GM19395 (cell line): ENCODE measurements around the gene RABGAP1L.

ENCODE experiments used
- ATAC-seq: cut with Tn5 transposase; IDR thresholded peaks from one replicate; pipeline ENCODE4 v1.9.1; 2021; ENCODE audit warnings: mild to moderate bottlenecking, moderate library complexity; ENCODE audit not compliant: unreplicated experiment

Gene RABGAP1L

DNA sequence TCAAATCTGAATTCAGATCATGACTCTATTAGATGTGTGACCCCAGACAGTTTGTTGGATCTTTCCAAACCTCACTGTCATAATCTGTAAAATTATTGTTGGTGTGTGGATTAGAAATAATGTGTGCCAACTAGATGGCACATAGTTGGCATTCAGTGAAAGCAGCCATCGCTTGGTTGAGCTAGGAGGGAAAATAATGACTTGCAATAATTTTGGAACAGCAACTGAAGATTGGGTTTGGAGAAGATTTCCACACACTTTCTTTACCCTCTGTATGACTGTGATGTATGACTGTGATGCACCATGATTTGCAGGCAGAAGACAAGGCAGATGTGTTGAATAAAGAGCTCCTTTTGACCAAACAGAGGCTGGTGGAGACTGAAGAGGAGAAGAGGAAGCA lies 816.4 kb downstream of the RABGAP1L start:
- no peak for ATAC-seq

DNA sequence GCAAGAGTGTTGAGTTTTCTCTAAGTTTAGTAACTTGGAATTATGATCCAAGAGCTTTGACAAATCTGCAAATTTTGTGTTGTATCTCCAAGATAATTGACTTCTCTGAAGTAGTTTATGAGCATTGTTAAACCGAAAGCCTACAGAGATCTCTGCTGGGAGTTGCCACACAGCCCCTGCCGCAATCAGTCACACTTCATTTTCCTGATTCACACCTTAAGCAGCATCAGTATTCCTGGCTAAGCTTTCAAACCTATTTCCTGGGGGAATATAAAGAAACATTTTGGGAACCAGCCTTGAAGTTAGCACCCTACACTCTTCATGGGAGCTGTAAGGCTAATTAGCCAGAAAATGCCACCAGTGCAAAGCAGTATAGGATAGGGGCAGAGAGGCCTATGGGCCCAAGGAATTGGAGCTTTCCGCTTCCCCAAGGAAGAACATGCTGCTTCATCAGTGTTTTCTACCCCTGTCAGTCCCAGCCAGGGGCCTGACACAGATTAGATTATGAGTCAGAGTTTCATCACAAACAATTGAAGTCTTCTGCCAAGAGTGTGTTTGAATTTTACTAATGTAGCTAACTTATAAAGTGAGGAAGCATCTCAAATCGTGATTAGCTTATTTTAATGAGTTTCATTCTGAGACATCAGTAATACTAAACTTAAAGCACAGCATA lies 817.3 kb downstream of the RABGAP1L start:
- ATAC-seq: no peak

DNA sequence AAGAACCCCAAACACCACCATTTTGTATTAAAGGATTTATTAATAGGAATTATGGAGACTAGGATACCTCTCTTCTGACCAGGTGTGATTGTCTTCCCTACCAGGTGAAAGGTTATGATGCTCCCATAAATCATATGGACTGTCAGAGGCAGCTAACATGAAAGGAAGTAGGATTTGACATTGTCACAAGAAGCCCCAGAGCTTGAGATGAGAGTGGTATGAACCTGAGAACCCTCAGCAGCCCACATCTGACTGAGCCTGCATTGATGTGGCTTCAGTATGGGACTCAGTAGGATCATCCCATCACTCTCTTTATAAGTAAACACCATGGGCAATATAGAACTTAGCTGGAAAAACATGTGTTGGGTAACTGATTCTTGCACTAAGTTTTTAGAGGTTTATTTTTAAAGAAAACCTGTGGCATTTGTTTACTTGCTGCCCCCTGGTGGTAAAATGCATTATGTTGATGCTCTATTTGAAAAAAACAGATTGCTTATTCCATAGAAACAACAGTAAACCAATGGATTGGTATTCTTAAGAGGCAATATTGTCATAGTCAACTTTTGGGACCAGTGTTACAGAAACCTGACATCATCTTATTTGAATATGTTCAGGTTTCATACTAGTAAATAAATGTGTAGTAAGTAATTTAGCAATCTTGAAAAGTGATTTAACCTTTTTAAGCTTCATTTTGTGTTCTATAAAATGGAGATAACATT lies 823.8 kb downstream of the RABGAP1L start:
- ATAC-seq: no peak

DNA sequence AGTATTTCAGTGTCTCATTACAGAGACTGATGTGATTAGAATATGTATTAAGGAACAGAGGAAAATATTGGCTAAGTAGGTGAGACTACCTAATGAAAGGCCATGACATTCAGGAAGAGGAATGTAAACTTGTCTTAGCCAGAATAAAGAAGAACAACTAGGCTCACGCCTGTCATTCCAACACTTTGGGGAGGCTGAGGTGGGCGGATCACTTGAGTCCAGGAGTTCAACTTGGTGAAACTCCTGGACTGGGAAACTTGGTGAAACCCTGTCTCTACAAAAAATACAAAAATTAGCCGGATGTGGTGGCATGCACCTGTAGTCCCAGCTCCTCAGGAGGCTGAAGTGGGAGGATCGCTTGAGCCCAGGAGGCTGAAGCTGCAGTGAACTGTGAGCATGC lies 825.6 kb downstream of the RABGAP1L start:
- ATAC-seq: no peak

DNA sequence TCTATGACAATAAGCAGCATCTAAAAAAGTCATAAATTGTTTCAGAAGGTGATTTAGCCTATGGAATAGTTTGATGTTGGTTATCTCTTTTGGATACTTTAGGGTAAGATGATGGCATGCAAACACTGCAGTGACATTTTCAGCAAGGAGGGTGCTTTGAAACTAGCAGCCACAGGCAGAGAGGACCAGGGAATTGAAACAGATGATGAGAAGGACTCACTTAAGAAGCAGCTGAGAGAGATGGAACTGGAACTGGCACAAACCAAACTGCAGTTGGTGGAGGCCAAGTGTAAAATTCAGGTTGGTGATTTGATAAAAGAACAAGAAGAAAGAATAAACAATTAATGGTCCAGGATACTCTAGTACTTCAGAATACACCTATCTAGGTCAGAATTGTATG lies 829.2 kb downstream of the RABGAP1L start:
- ATAC-seq: no peak

DNA sequence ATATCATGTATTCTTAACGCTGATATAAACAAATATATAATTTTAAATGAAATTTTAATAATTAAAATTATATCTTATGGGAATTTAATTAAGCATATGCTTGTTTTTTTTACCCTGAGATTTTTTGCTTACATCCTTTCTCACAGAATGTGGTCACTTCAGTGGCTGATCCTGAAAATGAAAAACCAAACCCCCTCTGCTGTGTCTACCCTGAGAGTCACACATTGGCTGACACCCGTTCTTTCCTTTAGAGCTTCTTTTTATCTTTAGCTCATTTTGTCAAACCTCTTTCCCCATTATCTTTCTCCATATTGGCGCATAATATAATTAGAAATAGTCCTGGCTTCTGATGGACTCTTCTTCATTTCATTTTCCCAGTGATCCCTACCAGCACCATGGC lies 829.7 kb downstream of the RABGAP1L start:
- peak; percentile 70 for ATAC-seq

DNA sequence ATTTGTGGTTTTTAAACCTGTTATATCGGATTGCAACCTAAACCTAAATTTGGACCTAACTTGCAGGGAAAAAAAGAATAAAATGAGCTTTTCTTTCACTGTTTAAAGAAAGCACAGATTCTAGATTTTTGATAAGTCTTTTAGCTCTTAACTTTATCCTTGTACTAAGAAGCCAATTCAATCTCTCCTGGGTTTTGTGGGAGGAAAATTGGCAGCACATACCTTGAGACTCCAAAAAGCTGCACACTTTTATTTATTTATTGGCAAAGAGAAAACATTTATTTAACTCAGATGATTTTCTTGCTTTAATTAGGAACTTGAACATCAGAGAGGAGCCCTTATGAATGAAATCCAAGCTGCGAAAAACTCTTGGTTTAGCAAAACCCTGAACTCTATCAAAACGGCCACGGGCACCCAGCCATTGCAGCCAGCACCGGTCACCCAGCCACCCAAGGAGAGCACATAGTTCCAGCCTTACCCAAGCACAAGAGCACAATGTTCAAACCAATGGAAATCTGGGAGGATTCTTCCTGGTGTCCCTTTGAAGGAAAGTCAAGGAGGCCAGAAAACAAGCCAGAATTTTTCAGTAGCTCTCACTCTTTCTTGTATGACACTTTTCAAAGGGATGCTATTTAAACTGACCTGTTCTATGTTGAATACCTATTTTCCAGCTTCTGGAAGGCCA lies 830.4 kb downstream of the RABGAP1L start:
- no peak for ATAC-seq

DNA sequence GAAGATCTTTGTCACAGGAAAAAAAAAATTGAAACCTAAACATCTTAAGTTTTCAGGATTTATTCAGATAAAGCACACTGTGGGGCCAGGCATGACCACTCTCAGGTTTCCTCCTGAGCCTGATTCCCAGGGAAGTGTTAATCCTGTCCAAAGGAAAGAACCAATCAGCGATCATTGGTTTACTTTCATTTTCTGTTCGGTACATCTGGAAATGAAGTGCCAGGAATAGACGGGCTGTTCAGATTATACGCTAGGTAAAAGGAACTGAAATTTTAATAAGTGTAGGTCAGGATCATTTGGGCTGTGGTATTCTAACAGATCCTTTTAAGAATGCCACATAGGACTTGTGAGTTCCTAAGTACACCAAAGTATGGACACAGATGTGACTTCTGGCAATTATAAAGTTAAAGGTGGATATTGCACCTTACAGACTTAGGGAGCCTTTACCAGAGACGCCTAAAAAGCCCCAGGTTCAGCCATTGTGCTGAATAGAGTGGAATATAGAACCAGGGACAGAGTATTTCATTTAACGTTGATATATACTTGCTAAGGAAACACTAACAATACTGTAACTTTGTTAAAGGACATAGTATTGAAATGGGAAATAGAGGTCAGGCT lies 831.2 kb downstream of the RABGAP1L start:
- no peak for ATAC-seq

DNA sequence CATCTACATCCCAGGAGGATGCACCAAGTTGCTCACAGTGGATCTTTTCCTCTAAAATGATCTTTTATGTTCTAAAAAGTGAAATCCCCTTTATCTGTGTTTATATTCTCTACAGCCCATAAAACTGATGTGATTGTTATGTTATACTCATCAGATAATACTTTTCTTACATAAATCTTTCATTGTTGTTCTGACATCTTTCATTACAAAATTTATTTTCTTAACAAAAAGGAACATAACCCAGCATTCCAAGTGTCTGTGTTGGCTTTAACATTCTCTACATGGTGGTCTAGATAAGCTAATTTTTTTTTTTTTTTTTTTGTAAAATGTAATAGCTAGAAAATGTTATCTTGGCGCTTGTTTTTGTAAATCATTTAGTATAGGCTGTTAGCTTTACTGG lies 832.2 kb downstream of the RABGAP1L start:
- no peak for ATAC-seq

DNA sequence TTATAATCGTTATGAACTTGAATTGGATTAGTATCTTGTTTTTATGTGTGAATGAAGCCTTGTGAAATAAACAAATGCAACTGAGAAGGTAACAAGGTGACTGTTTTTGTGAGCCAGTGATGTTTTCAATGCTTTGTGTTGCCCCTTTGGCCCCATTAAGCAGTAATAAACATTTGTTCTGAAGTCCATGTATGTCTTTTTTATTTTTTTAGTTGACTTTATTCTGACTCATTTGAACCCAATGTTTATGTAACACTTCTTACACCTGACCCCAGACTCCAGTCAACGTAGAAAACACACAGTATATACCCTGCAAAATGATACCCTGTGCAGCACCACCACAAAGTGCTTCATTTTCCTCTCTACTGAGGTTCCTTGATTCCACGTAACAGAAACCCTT lies 835.8 kb downstream of the RABGAP1L start:
- no peak for ATAC-seq

DNA sequence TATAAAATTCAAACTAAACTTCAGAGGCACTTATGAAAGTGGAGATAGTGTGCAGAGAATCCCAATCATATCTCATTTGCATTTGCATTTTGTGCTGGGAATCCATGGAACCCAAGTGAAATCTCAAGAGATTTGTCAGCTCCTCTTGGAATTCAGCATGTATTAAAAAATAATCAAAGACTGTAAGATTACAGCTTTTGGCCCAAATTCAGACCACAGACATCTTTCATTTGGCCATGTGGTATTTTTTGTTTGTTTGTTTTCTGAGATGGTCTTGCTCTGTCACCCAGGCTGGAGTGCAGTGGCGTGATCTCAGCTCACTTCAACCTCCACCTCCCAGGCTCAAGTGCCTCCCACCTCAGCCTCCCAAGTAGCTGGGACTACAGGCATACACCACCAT lies 836.6 kb downstream of the RABGAP1L start:
- ATAC-seq: no peak

DNA sequence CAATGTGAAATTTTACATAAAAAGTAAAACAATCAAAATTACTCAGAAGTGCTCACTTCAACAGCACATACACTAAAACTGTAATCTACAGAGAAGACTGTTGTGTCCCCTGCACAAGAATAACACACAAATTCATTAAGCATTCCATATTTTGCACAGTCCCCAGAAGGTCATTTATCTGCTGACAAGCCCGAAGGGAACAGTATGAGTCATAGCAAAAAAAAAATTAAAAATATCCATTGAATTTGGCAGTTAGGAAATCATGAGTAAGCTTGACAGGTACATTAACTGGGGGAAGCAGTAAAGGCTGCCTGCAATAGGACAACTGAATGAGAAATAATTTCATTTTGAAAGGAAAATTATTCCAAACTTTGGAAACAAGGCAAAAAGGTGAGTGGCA lies 837.2 kb downstream of the RABGAP1L start:
- ATAC-seq: no peak

DNA sequence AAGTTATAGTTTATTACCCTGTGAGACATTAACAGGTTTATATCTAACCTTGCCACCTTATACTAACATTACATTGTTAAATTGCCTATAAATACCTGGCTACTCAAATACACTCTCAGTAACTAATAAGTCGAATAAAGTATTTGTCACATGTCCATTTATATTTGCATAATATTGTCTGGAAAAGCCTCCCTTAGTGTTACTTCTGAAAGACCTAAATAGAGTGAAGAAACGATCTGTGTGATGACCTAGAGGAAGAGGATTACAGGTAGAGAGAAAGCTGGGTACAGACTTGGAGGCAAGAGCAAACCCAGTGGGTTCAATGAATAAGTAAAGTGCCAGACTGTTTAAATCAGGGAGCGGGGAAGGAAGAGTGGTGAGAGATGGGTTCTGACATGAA lies 837.7 kb downstream of the RABGAP1L start:
- ATAC-seq: no peak

DNA sequence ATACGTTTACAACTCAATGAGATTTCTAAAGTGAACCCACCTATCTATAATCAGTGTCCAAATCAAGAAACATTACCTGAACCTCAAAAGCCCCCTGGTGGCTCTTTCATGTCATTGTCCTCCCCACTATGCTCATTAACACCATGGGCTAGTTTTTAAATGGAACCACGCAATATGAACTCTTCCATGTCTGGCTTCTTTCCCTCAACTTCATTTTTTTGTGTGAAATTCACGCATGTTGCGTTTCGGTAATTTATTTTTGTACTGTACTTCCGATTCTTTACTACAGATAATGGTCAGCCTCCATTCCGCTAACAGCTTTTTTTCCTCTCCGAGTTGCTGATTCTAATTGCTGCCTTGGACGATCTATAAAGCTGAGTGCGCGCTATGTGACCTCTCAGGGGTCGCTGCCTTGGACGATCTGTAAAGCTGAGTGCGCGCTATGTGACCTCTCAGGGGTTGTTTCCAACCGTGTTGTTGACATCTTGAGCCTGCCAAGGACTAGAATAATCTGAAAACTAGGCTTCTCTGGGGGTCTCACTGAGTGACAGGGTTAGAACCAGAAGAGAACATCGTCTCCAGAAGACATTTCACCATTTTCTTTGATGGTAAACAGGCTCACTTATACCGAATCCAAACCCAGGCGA lies 839.4 kb downstream of the RABGAP1L start:
- ATAC-seq: peak; percentile 2

DNA sequence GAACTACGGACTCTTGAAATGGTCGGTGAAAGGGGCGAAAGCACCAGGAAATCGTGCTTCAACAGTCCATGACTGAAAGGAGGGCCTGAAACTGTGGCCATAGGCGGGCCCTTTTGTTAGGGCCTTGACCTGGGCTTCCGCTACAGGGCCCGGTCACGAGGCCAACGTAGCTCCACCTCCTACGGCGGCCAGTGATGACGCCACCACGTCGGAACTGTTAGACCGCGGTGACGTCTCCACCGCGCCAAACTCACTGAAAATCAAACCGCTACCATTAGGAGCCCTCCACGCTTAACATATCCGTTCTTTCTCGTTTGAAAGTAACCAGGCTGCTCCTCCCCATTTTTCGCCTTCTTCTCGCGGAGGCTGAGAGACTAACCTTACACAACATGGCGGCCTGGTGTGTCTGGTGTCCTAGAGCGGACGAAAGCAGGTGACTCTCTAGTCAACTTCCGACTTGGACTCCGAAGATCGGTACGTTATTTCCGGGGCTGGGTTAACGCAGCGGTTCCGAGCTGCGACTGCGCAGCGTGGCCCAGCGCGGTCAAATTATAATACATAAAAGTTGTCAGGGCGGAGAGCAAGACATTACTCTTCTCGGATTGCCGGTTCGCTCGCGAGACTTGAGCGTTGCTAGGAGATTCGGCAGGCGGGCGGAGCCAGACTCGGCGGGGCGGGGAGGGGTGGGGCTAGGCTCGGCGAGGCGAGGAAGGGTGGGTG lies 840.1 kb downstream of the RABGAP1L start:
- peak; percentile 86 for ATAC-seq

DNA sequence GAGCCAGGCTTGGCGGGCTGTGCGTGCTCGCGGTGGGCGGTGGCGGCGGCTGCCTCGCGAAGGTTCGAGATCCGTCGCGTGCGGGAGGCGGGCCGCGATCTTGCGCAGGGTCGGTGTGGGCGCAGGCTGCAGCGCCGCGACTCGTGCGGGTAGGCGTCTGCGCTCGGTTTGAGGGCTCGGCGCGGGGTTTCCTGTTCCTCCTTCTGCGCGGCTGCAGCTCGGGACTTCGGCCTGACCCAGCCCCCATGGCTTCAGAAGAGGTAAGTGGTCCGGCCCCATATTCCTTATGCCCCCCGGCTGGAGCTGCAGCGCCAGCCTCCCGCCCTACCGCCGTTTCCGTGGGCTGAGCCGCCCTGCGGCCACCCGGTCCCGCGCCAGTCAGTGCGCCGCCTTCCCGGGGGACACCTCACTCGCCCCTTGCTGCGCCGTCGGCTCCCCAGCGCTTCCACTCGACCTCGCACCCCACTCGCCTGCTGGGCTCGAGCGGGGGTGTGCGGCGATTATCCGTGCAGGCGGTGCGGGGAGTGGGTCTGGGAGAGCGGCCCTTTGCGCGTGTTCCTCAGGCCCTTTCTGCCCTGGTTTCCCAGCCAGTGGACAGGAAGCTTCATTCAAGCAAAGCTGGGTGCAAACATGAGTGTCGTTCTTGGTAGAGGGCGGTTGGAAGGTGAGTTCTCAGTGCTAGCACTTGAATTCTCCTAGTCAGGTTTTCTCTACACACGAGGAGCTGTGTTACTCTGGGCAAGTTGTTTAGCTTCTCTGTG lies 840.8 kb downstream of the RABGAP1L start, which contains the start of gene CACYBP:
Gene CACYBP, plus strand, starts transcription at position 12 of the 761 bp plus-strand sequence. Its CDS starts 234 bp downstream, at position 246.
- peak; percentile 18 for ATAC-seq

DNA sequence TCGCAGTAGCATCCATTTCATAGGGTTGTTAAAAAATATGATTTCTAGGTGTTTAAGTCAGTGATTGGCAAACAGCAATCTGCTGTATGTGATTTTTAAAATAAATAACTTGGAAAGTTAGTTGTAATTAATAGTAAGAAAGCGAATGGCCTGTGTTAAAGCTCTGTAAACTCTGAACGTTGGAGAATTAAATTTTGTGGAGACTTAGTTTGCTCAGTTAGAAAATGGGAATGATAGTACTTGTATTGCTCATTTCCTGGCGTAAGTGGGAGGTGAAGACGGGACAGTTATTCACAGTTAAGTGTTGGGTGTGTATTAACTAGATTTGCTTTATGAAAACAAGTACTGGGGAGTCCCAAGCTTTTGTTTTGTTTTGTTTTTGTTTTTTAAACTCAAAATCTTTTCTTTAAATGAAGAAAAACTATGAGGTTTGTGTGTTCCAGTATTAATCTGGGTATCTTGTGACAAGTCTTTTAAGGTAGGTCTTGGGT lies 841.4 kb downstream of the RABGAP1L start:
- no peak for ATAC-seq

DNA sequence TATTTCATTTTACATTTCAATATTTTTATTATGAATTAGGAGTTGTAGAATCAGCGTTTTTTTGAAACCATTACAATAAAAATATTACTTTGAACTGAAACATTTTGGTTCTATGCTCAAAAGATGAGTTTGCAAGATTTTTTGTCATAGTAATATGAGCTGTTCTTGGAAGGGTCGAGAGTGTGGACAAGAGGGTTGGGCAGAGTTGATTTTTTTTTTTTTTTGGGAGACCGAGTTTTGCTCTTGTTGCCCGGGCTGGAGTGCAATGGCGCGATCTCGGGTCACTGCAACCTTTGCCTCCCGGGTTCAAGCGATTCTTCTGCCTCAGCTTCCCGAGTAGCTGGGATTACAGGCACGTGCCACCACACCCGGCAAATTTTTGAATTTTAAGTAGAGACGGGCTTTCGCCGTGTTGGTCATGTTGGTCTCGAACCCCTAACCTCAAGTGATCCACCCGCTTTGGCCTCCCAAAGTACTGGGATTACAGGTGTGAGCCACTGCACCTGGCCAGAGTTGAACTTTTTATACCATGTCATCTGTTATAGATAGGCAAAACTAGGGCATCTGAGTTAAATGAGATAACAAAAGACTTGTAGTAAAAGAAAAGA lies 843.7 kb downstream of the RABGAP1L start:
- no peak for ATAC-seq

DNA sequence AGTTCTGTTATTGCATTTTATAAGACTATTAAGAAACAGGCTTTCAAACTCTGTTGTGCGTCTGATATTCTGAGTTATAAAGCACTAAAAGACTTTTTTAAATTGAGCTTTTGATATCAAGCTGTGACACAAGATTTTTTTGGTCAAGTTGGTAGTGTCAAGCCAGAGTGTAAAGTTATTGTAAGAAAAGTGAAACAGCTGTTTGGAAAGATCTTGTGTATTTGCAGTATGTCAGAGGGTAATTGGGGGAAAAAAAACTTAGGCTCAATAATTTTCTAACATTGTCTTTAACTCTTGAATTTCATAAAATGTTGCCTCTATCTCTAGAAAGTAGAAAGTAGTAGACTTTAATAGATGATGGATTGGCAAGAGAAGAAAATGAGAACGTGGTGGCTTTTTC lies 844.2 kb downstream of the RABGAP1L start:
- ATAC-seq: no peak
